ENCODE data around the gene OR4D1. TPM values are rescaled to one million over a fixed set of nuclear protein-coding genes. Genes with fewer than 3 reads are reported as not detected.

The OR4D1 gene
- total RNA-seq, 2 experiments from 2014 or later = 0.21 to 0.40 TPM

DNA sequence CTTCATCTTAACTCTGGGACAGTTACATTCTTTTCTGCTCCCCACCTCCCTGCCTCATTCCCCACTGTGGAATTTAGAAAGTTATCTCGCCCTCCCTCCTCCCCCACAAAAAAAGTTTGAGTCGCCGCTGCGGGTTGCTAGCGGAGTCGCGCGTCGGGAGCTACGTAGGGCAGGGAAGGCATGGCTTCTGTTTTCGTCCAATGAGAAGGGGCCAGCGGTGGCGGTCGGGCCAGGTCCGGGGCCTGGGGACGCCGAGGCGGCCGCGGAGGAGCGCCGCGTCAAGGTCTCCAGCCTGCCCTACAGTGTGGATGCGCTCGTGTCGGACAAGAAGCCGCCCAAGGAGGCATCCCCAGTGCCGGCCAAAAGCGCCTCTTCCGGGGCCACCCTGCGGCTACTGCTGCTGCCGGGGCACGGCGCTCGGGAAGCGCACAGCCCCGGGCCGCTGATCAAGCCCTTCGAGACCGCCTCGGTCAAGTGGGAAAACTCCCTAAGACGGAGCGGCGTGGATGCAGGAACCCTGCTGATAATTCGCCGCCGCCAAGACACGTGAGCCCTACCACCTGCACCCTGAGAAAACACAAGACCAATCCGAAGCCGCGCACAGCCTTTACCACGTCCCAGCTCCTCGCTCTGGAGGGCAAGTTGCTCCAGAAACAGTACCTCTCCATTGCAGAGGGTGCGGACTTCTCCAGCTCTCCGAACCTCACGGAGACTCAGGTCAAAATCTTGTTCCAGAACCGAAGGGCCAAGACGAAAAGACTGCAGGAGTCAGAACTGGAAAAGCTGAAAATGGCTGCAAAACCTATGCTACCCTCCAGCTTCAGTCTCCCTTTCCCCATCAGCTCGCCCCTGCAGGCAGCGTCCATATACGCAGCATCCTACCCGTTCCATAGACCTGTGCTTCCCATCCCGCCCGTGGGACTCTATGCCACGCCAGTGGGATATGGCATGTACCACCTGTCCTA lies 8.9 kb downstream of the OR4D1 start:
- intact Hi-C loops (cut with micrococcal nuclease) = loop anchor here (2.0 to 5.0 kb wide), 2 partner anchors 75 to 150 kb away; partner anchors contain the start of genes DYNLL2 and SRSF1
- no peaks in the 10 kb centered on the region for H3K27me3 Mint-ChIP-seq (ENCODE audit: low read depth)
- CTCF ChIA-PET = interaction anchor here (0.9 to 1.5 kb wide), 2 partner anchors 15 to 44 kb away, joined by 3 to 7 read pairs; no protein-coding TSS in a partner anchor
- H3K36me3 Mint-ChIP-seq (ENCODE audit: low read depth) = no peaks in the 10 kb centered on the region
- H3K4me1 Mint-ChIP-seq (ENCODE audit: low read depth) = peaks cover 41% of the 10 kb centered on the region
- no peaks in the 10 kb centered on the region for H3K9me3 Mint-ChIP-seq
- peak overlapping the region; percentile 66 for H3K27ac Mint-ChIP-seq
- peak overlapping the region; percentile 76 for H3K4me3 Mint-ChIP-seq
- DNase-seq = peak; percentile 71

DNA sequence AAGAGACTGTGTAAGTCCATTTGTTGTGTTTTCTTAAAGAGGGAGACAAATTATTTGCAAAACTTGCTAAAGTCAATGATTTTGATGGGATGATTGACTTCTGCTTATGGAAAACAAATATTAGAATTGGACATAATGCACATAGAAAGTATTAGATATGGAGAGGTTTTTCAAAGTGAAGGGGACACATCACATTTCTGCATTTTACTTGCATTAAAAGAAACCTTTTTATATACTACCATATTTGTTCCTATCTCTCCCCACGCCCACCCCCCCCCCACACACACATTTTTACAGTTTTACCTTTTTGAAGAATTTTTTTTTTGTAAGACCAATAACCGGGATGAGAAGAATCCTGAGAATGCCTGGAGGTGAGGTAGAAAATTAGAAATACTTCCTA lies 10.0 kb downstream of the OR4D1 start:
- H3K4me1 Mint-ChIP-seq (ENCODE audit: low read depth) = peaks cover 30% of the 10 kb centered on the region
- intact Hi-C loops (cut with micrococcal nuclease) = loop anchor here (5.0 kb wide), 1 partner anchor 76 kb away; the partner anchor contains the start of gene DYNLL2
- H3K27ac Mint-ChIP-seq = no peak overlapping the region
- no peak overlapping the region for H3K4me3 Mint-ChIP-seq
- CTCF ChIA-PET = no interaction called here
- no peaks in the 10 kb centered on the region for H3K27me3 Mint-ChIP-seq (ENCODE audit: low read depth)
- no peaks in the 10 kb centered on the region for H3K9me3 Mint-ChIP-seq
- H3K36me3 Mint-ChIP-seq (ENCODE audit: low read depth) = no peaks in the 10 kb centered on the region
- DNase-seq = no peak

DNA sequence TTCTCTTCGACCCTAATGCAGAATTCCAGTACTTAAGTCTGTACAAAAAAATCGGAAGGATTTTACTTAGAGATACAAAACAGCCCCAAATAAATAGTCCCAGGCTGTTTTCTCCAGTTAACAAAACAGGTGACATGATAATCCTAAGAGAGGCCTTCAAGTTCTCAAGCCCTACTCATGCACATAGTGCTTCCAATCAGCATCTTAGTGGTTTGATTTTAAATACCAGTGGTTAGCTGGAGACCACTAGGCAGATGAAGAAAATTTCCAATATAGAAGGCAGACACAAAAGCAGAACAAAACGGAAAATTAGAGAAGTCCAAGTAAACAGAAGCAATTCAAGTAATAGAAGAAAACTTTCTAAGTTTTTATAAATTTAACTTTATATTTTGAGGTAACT lies 13.4 kb downstream of the OR4D1 start:
- H3K27me3 Mint-ChIP-seq (ENCODE audit: low read depth) = no peaks in the 10 kb centered on the region
- no peaks in the 10 kb centered on the region for H3K9me3 Mint-ChIP-seq
- no peaks in the 10 kb centered on the region for H3K36me3 Mint-ChIP-seq (ENCODE audit: low read depth)
- CTCF ChIA-PET = interaction anchor here (0.6 kb wide), 1 partner anchor 801 kb away, joined by 3 read pairs; no protein-coding TSS in a partner anchor
- intact Hi-C loops (cut with micrococcal nuclease) = no loop called here
- no peak overlapping the region for H3K4me3 Mint-ChIP-seq
- peaks cover 6% of the 10 kb centered on the region for H3K4me1 Mint-ChIP-seq (ENCODE audit: low read depth)
- DNase-seq = no peak
- H3K27ac Mint-ChIP-seq = no peak overlapping the region

DNA sequence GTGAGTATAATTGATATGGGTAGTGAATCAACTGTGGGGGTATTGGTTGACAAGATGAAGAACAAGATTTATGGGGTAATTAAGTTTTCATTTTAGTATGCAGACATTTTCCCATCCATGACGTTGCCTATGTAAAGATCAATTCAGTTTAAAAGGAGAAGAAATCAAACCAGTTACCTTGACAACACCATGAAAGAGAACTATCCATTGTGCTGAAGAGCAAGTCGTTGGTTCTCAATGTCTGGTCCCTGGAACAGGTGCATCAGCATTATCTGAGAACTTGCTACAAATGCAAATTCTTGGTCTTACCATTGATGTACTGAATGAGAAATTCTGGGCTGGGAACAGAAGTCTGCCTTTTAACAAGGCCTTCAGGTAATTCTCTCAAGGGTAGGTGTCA lies 17.8 kb downstream of the OR4D1 start:
- Mint-ChIP-seq H3K4me3 (no peak overlapping the region), H3K27ac (no peak overlapping the region), H3K36me3 (ENCODE audit: low read depth) (no peaks in the 10 kb centered on the region), H3K4me1 (ENCODE audit: low read depth) (peaks cover 19% of the 10 kb centered on the region), H3K27me3 (ENCODE audit: low read depth) (no peaks in the 10 kb centered on the region), H3K9me3 (peaks cover 2% of the 10 kb centered on the region)
- no peak for DNase-seq
- CTCF ChIA-PET = interaction anchor here (0.6 to 1.0 kb wide), 3 partner anchors 43 to 825 kb away, joined by 3 to 6 read pairs (median 4); no protein-coding TSS in a partner anchor
- intact Hi-C loops (cut with micrococcal nuclease) = no loop called here

DNA sequence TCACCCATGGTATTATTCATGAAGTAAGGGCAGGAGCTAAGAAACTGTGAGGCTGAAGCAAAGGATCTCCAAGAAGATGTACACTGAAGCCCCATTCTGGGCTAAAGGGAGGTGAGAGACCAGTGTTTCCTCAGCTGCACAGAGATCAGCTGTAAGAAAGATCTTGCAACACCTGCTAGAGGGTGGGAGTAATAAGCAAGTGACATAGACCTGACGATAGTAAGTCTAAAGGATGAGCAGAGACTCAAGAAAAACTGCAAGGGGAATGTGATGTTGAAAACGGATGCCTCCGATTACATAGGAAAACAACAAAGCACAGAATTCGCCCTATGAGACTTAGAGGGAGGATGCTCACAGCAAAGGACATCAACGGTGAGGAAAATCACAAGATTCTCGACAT lies 18.5 kb downstream of the OR4D1 start, which contains the start of gene OR4D2:
TSS of gene OR4D2 (plus strand) at position 301 of the 400 bp plus-strand sequence. CDS start 2,674 bp downstream, outside the sequence.
- Mint-ChIP-seq H3K4me1 (ENCODE audit: low read depth) (peaks cover 23% of the 10 kb centered on the region), H3K4me3 (no peak within 1 kb of the TSS), H3K9me3 (peaks cover 2% of the 10 kb centered on the region), H3K27ac (no peak within 1 kb of the TSS), H3K27me3 (ENCODE audit: low read depth) (no peaks in the 10 kb centered on the region), H3K36me3 (ENCODE audit: low read depth) (no peaks in the 10 kb centered on the region)
- intact Hi-C loops (cut with micrococcal nuclease) = no loop called here
- CTCF ChIA-PET = interaction anchor here (0.6 to 0.7 kb wide), 2 partner anchors 59 to 824 kb away, joined by 3 to 6 read pairs; no protein-coding TSS in a partner anchor
- no peak for DNase-seq

DNA sequence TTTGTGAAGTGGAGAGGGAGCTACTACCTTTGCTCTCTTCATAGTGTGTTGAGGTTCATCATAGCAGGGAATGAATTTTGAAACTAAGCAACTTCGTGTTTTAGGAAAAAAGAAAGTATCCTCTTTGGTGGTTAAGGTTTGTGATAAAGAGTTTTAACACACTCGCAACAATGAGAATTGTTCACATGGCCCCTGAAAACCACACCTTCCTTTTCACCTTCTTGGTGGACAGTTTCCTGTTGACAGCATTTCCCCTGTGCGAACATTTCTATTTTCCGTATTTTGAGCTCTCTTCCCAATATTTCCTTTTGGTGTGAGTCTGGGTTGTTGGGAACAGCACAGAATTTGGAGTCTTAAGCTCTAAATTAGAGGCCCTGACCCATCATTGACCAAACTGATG lies 22.4 kb downstream of the OR4D1 start:
- intact Hi-C loops (cut with micrococcal nuclease) = loop anchor here (5.0 kb wide), 1 partner anchor 173 kb away; no protein-coding TSS in a partner anchor
- H3K27ac Mint-ChIP-seq = no peak overlapping the region
- H3K4me3 Mint-ChIP-seq = no peak overlapping the region
- DNase-seq = no peak
- peaks cover 2% of the 10 kb centered on the region for H3K9me3 Mint-ChIP-seq
- no peaks in the 10 kb centered on the region for H3K36me3 Mint-ChIP-seq (ENCODE audit: low read depth)
- no peaks in the 10 kb centered on the region for H3K27me3 Mint-ChIP-seq (ENCODE audit: low read depth)
- peaks cover 33% of the 10 kb centered on the region for H3K4me1 Mint-ChIP-seq (ENCODE audit: low read depth)
- CTCF ChIA-PET = interaction anchor here (0.7 to 3.3 kb wide), 10 partner anchors 9 to 294 kb away, joined by 3 to 20 read pairs (median 4); no protein-coding TSS in a partner anchor

DNA sequence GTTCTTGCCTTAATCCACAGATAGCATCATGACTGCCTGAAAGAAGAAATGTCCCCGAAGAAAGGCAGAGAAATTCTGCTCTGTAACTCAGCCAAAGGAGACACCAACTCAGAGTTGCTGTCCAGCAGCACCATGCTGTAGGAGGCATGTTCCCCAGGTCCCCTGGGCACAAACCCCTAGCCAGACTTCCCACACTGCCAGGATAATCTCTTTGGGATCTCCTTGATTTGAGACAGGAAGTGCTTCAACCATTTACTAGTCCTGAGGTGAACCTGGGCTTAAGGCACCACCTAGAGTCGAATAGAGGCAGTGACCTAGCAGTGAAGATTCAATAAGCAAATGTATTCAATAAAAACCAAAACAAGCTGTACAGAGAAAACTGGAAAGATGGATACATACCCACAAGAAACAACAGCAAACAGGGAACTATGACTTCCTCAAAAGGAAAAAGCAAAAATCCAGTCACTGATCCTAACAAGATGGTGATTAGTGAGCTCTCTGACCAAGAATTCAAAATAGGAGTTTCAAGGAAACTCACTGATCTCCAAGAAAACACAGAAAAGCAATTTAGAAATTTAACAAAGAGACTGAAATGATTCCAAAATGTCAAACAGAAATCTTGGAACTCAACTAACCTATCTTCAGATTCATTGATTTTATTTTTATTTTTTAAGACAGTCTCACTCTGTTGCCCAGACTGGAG lies 24.3 kb downstream of the OR4D1 start:
- Mint-ChIP-seq H3K4me1 (ENCODE audit: low read depth) (peaks cover 33% of the 10 kb centered on the region), H3K9me3 (peaks cover 2% of the 10 kb centered on the region), H3K36me3 (ENCODE audit: low read depth) (no peaks in the 10 kb centered on the region), H3K4me3 (no peak overlapping the region), H3K27ac (no peak overlapping the region), H3K27me3 (ENCODE audit: low read depth) (no peaks in the 10 kb centered on the region)
- CTCF ChIA-PET = interaction anchor here (0.5 to 3.3 kb wide), 27 partner anchors 8 to 1320 kb away, joined by 3 to 20 read pairs (median 4); partner anchors contain the start of gene SRSF1
- DNase-seq = peak; percentile 70
- intact Hi-C loops (cut with micrococcal nuclease) = loop anchor here (1.0 to 5.0 kb wide), 4 partner anchors 50 to 314 kb away; no protein-coding TSS in a partner anchor

DNA sequence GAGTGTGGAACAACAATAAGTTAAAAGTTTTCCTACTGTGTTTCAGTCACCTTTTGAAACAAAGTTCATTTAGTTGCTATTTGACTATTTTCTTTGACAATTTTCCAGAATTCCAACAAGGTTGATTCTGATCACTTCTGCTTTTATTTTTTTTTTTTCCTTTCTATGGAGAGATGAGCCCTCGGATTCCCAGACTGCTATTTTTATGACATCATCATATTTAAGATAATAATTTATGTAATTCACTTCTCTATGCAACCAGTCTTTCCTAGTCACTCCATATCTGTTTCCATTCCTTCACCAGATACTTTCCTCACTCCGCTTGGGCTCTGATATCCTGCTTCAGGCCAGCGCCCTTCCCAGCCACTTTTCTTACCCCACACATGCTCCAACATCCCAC lies 26.7 kb downstream of the OR4D1 start:
- no peak for DNase-seq
- Mint-ChIP-seq H3K27me3 (ENCODE audit: low read depth) (no peaks in the 10 kb centered on the region), H3K9me3 (no peaks in the 10 kb centered on the region), H3K36me3 (ENCODE audit: low read depth) (no peaks in the 10 kb centered on the region), H3K27ac (no peak overlapping the region), H3K4me1 (ENCODE audit: low read depth) (peaks cover 24% of the 10 kb centered on the region), H3K4me3 (no peak overlapping the region)
- CTCF ChIA-PET = no interaction called here
- intact Hi-C loops (cut with micrococcal nuclease) = loop anchor here (5.0 kb wide), 1 partner anchor 178 kb away; no protein-coding TSS in a partner anchor

DNA sequence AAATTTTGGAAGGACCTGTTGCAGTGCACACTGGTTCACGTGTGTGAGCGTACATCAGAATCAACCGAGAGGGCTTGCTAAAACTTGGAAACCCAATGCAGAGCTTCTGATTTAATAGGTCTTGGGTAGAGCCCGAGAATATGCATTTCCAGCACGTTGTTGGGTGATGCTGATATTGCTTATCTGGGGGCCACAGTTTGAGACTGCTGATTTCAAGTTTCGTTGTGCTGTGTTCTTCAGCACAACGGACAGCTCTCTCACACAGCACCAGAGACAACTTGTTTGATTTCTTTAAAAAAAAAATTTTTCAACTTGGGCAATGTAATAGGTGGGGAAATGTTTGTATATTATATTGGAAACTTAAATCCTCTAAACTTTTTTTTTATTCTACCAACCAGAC lies 28.0 kb downstream of the OR4D1 start:
- H3K4me1 Mint-ChIP-seq (ENCODE audit: low read depth) = peaks cover 13% of the 10 kb centered on the region
- CTCF ChIA-PET = no interaction called here
- no peaks in the 10 kb centered on the region for H3K9me3 Mint-ChIP-seq
- H3K36me3 Mint-ChIP-seq (ENCODE audit: low read depth) = no peaks in the 10 kb centered on the region
- no peak overlapping the region for H3K27ac Mint-ChIP-seq
- intact Hi-C loops (cut with micrococcal nuclease) = no loop called here
- no peaks in the 10 kb centered on the region for H3K27me3 Mint-ChIP-seq (ENCODE audit: low read depth)
- no peak for DNase-seq
- no peak overlapping the region for H3K4me3 Mint-ChIP-seq

DNA sequence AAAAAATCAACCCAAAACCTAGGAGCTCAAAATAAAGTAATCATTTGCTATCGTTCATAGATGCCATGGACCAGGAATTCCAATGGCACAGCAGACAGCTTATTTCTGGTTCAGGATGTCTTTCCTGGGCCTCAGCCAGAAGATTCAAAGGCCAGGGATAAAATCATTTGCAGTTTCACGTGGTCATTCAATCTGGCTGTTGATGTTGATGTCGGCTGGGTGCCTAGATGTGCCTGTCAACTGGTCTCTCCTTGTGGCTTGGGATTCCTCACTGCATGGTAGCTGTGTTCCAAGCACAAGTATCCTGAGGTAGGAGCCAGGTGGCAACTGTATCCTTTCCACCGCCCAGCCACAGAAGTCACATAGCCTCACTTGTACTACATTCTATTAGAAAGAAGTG lies 33.6 kb downstream of the OR4D1 start:
- intact Hi-C loops (cut with micrococcal nuclease) = no loop called here
- Mint-ChIP-seq H3K27ac (no peak overlapping the region), H3K36me3 (ENCODE audit: low read depth) (no peaks in the 10 kb centered on the region), H3K4me1 (ENCODE audit: low read depth) (no peaks in the 10 kb centered on the region), H3K27me3 (ENCODE audit: low read depth) (no peaks in the 10 kb centered on the region), H3K9me3 (no peaks in the 10 kb centered on the region), H3K4me3 (no peak overlapping the region)
- no peak for DNase-seq
- CTCF ChIA-PET = no interaction called here

DNA sequence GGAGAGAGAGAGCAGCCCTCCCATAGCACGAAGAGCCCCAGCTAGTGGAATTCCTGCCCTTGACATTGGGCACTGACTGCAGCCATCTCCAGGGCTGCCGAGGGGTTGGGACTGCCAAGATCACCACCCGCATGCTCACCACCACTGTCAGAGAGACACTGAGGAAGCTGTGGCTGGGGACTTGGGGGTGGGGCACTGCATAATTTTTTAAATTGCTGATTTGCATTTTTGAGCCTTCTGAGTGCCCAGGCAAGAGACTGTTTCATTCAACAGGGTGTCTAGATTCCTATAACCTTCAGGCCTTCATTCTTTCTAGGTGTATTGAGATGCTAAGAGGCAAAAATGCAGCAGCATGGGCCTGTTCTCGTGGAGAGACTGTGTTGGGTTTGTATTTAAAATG lies 35.3 kb downstream of the OR4D1 start:
- DNase-seq = no peak
- no peak overlapping the region for H3K4me3 Mint-ChIP-seq
- H3K9me3 Mint-ChIP-seq = no peaks in the 10 kb centered on the region
- H3K4me1 Mint-ChIP-seq (ENCODE audit: low read depth) = no peaks in the 10 kb centered on the region
- CTCF ChIA-PET = no interaction called here
- intact Hi-C loops (cut with micrococcal nuclease) = no loop called here
- H3K36me3 Mint-ChIP-seq (ENCODE audit: low read depth) = no peaks in the 10 kb centered on the region
- H3K27ac Mint-ChIP-seq = no peak overlapping the region
- H3K27me3 Mint-ChIP-seq (ENCODE audit: low read depth) = no peaks in the 10 kb centered on the region

Data from activated naive CD4-positive, alpha-beta T cell treated with anti-CD3 and anti-CD28 coated beads for 36 hours (primary cell).